ENCODE results near the gene BCL2L13.
"Not testable (repeated sequence)": the region's sequence is repeated elsewhere in the genome, so short reads cannot be mapped to it uniquely, and the experiment has no call there.

Gene BCL2L13

DNA sequence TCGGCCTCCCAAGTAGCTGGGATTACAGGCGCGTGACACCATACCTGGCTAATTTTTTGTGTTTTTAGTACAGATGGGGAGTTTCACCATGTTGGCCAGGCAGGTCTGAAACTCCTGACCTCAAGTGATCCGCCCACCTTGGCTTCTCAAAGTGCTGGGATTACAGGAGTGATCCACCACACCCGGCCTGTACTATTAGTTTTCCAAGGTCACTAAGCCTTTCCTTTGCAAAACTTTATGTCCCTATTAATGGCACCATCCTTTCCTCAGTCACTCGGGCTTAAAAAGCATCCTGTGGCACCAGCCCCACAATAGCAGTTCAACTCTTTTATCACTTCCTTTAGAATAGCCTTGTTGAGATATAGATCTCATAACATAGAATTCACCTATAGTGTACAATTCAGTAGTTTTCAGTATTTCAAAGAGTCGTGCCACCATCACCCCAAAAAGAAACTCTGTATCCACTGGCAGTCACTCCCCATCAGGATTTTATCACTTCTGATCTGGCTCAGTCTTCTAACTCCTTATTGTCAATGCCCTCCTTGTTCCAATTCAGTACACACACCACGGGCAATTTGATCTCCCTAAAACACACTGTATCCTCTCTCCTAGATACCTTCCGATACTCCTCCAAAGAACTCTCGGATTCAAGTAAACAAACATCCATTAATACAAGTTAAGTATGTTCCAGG, 921 bp upstream of the BCL2L13 start:
- DNase-seq, result no peak

DNA sequence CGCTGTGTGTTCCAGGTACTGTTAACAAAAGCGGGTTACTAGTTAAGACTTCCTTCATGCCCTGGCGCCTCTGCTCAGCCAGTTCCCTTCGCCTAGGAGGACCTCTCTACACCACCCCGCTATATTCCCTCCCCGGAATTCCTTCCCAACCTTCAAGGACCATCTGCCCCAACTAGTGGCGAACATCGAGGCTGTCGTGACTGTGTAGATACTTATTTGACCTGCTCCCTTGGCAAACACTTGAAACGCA, 450 bp upstream of the BCL2L13 start:
- no peak for DNase-seq

GRCh38 chr22:17639247-17639741, 737 bp downstream of the BCL2L13 start:
- no peak for DNase-seq

DNA sequence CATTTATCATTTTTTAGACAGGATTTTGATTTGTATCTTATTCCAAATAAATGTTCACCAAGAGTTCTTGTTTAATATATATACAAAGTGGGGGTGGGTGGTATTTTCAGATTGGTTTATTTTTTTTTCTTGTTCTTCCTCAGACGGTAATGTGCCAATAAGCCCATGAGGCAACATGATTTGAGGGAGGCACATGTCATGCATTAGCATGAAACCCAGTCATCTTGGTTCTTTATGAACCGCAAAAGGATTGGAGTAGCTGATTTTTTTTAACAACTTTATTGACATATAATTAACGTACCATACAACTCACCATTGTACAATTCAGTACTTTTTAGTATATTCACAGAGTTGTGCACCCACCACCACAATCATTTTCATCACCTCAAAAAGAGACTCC, 2.7 kb downstream of the BCL2L13 start:
- DNase-seq, result no peak

GRCh38 chr22:17642357-17642756, 3.8 kb downstream of the BCL2L13 start:
- DNase-seq, result not testable (repeated sequence)

- no peak for DNase-seq
Observed at GRCh38 chr22:17647452-17647851, 8.9 kb downstream of the BCL2L13 start.

DNA sequence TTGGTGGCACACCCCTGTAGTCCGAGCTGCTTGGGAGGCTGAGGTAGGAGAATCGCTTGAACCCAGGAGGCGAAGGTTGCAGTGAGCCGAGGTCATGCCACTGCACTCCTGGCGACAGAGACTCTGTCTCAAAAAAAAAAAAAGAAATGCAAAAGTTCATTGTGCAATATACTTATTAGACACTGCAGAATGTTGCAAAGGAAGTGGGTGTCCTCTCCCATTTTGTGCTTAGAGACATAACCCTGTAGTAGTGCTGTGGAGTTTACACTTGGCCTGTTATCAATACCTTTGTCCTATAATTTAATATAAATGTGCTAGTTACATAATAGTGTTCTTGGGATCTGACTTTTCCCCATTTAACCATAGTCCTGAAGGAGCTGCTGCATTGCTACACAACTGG, 9.4 kb downstream of the BCL2L13 start:
- no peak for DNase-seq

GRCh38 chr22:17648569-17648968, 10.0 kb downstream of the BCL2L13 start:
- DNase-seq, result no peak

DNA sequence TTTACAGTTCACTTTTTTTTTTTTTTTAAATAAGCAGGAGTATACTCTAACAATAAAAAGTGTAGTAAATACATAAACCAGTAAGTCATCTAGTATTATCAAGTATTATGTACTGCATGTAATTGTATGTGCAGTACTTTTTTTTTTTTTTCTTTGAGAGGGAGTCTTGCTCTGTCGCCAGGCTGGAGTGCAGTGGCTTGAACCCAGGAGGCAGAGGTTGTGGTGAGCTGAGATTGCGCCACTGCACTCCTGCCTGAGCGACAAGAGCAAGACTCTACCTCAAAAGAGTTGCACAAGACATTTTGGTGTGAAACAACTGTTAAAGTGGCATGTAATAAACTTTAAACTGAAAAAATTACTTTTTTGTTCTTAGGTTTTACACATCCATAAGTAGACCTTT, 16.7 kb downstream of the BCL2L13 start:
- no peak for DNase-seq

DNA sequence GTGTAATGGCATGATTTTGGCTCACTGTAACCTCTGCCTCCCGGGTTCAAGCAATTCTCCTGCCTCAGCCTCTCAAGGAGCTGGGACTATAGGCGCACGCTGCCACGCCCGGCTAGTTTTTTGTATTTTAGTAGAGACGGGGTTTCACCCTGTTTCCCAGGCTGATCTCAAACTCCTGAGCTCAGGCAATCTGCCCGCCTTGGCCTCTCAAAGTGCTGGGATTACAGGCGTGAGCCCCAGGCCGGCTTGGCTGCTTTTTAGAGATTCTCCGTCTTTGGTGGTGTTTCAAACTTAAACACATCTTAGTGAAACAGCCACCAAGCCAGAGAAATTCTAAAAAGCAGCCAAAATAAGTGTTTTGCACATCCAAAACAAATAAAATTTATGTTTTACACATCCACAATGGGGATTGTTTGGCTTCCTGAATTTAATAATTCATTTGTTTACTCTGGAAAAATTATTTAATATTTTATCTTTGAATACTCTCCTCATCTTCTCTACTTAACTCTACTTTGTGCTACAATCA, 18.4 kb downstream of the BCL2L13 start:
- no peak for DNase-seq

DNA sequence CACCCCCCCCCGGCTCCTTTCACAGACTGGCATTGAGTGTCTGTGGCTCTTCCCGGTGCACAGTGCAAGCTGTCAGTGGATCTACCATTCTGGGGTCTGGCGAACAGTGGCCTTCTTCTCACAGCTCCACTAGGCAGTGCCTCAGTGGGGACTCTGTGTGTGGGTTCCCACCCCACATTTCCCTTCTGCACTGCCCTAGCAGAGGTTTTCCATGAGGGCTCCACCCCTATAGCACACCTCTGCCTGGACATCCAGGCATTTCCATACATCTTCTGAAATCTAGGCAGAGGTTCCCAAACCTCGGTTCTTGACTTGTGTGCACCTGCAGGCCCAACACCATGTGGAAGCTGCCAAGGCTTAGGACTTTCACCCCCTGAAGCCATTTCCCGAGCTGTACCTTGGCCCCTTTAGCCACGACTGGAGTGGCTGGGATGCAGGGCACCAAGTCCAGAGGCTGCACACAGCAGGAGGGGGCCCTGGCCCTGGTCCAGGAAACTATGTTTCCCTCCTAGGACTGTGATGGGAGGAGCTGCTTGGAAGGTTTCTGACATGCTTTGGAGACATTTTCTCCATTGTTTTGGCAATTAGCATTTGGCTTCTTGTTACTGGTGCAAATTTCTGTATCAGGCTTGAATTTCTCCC, 26.0 kb downstream of the BCL2L13 start:
- DNase-seq, result no peak

GRCh38 chr22:17665248-17665647, 26.7 kb downstream of the BCL2L13 start:
- no peak for DNase-seq

GRCh38 chr22:17665854-17666253, 27.3 kb downstream of the BCL2L13 start:
- DNase-seq, result no peak

GRCh38 chr22:17671521-17672092, 33.0 kb downstream of the BCL2L13 start:
- not testable (repeated sequence) for DNase-seq

- DNase-seq, result no peak
Observed at GRCh38 chr22:17672417-17672991, 33.9 kb downstream of the BCL2L13 start.

GRCh38 chr22:17674152-17674551, 35.6 kb downstream of the BCL2L13 start:
- no peak for DNase-seq

DNA sequence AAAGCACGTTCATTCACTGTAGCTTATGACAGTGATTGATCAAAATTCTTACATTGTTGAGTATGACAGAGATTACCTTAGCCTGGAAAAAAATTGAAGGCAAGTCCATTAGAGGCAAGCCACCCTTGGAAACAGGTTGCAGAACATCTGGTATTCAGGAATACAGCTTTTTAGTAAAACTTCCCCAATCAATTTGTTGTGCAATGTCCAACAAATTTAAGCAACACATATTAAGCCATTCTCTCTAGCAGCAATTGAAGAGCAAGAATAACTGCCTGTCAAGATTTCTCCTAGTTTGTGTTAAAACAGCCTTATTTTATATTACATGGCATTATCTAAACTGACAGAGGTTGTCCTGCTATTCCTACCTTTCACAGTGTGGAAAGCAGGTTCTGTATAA, 37.0 kb downstream of the BCL2L13 start:
- no peak for DNase-seq

DNA sequence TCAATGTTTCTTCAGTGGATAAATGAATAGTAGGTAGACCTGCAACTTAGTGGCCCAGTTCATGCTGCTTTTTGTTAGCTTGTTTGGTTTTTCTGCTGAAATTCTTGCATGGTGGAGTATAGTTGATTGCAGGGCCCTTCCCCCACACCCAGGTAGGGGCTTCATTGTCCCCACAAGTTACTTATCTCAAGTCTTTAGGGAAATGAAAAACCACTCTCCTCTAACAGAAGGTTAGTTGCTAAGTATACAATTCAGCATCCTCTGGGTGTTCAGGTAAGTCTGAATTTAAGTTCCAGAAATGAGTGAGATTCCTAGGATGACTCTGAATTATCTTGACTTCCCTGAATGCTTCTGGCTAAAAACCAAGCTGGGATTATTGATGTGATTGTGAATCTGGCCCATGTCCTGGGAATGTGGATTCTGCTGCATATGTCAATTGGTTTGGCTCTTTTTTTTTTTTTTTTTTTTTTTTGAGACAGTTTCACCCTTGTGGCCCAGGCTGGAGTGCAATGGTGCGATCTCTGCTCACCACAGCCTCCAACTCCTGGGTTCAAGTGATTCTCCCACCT, 40.3 kb downstream of the BCL2L13 start:
- DNase-seq, result no peak

GRCh38 chr22:17684245-17684644, 45.7 kb downstream of the BCL2L13 start:
- no peak for DNase-seq

GRCh38 chr22:17692841-17693240, 54.3 kb downstream of the BCL2L13 start:
- no peak for DNase-seq

GRCh38 chr22:17694193-17694592, 55.6 kb downstream of the BCL2L13 start:
- no peak for DNase-seq

- no peak for DNase-seq
Observed at GRCh38 chr22:17694752-17695151, 56.2 kb downstream of the BCL2L13 start.

- no peak for DNase-seq
Observed at GRCh38 chr22:17695986-17696385, 57.4 kb downstream of the BCL2L13 start.

- not testable (repeated sequence) for DNase-seq
Observed at GRCh38 chr22:17697196-17697595, 58.6 kb downstream of the BCL2L13 start.

All from stimulated activated CD4-positive, alpha-beta T cell treated with anti-CD3 and anti-CD28 coated beads, Interleukin-4, amount 100 ng/mL, for 1 hour (primary cell).